HEK293T (cell line): ENCODE data around the gene EPB41L2.

Source experiments
- BHLHE40 ChIP-seq: fragments of 450-650 bp; IDR thresholded peaks from 2 replicates; pipeline ENCODE4 v1.6.1; 2016; ENCODE audit warnings: mild to moderate bottlenecking, moderate library complexity, borderline replicate concordance
- ELF4 ChIP-seq: fragments of 450-650 bp; IDR thresholded peaks from 2 replicates; pipeline ENCODE4 v1.6.1; 2017; ENCODE audit warnings: antibody characterized with exemption
- FOXK2 ChIP-seq: fragments of 450-650 bp; IDR thresholded peaks from 2 replicates; pipeline ENCODE4 v1.6.1; 2016; ENCODE audit warnings: mild to moderate bottlenecking
- FOXM1 ChIP-seq: fragments of 450-650 bp; IDR thresholded peaks from 2 replicates; pipeline ENCODE4 v1.6.1; 2017; ENCODE audit warnings: mild to moderate bottlenecking, borderline replicate concordance
- HDGF ChIP-seq: fragments of 450-650 bp; IDR thresholded peaks from 2 replicates; pipeline ENCODE4 v1.6.1; 2017; ENCODE audit warnings: antibody characterized with exemption, borderline replicate concordance
- LEF1 ChIP-seq: fragments of 450-650 bp; IDR thresholded peaks from 2 replicates; pipeline ENCODE4 v1.6.1; 2017; ENCODE audit warnings: mild to moderate bottlenecking, borderline replicate concordance
- NFRKB ChIP-seq: fragments of 450-650 bp; IDR thresholded peaks from 2 replicates; pipeline ENCODE4 v1.6.1; 2016; ENCODE audit warnings: mild to moderate bottlenecking, moderate library complexity
- SP1 ChIP-seq: fragments of 450-650 bp; IDR thresholded peaks from 2 replicates; pipeline ENCODE4 v1.6.1; 2017
- SUZ12 ChIP-seq: fragments of 450-650 bp; IDR thresholded peaks from 2 replicates; pipeline ENCODE4 v1.6.1; 2016; ENCODE audit warnings: mild to moderate bottlenecking
- TARDBP ChIP-seq: fragments of 450-650 bp; IDR thresholded peaks from 2 replicates; pipeline ENCODE4 v1.6.1; 2016
- TF ChIP-seq, protein P1 (sequence below): fragments of 450-650 bp; IDR thresholded peaks from 2 replicates; pipeline ENCODE4 v1.6.1; 2016

DNA sequence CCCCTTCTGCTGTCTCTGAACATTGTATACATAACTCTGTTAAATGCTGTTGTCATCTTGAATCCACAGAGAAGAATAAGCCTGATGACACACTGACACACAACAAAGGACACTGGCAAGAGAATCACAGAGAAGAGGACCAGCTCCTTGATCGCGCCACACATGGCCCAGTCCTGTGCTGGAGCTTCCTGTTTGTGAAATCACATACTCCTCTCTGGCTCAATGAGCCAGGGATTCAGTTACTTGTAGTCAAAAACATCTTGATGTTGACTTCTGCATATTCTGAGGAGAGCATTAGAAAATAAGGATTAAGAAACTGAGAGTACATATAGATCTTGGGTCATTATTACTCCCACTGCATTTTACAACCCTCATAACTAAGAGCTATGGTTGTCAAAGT is 100.1 kb downstream of the EPB41L2 start:
- TF ChIP-seq BHLHE40 = no peak
- TF ChIP-seq ELF4 = no peak
- no peak for TF ChIP-seq NFRKB
- TF ChIP-seq HDGF = no peak
- TF ChIP-seq, protein P1, sequence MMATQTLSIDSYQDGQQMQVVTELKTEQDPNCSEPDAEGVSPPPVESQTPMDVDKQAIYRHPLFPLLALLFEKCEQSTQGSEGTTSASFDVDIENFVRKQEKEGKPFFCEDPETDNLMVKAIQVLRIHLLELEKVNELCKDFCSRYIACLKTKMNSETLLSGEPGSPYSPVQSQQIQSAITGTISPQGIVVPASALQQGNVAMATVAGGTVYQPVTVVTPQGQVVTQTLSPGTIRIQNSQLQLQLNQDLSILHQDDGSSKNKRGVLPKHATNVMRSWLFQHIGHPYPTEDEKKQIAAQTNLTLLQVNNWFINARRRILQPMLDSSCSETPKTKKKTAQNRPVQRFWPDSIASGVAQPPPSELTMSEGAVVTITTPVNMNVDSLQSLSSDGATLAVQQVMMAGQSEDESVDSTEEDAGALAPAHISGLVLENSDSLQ = no peak
- TF ChIP-seq SP1 = no peak
- TF ChIP-seq TARDBP = no peak
- no peak for TF ChIP-seq LEF1
- TF ChIP-seq SUZ12 = no peak
- no peak for TF ChIP-seq FOXK2
- TF ChIP-seq FOXM1 = no peak
